C4-2B (cell line): Measurements from ENCODE around the gene DENND4C.

Experiments used
- ZFX ChIP-seq: fragments of 450-650 bp; IDR thresholded peaks from 2 replicates; pipeline ENCODE4 v1.6.1; 2017
- TF ChIP-seq, protein P1 (sequence below): fragments of 450-650 bp; conservative IDR thresholded peaks from 2 replicates; pipeline ENCODE4 v1.5.1; 2017; ENCODE audit warnings: mild to moderate bottlenecking

- TF ChIP-seq, protein P1, sequence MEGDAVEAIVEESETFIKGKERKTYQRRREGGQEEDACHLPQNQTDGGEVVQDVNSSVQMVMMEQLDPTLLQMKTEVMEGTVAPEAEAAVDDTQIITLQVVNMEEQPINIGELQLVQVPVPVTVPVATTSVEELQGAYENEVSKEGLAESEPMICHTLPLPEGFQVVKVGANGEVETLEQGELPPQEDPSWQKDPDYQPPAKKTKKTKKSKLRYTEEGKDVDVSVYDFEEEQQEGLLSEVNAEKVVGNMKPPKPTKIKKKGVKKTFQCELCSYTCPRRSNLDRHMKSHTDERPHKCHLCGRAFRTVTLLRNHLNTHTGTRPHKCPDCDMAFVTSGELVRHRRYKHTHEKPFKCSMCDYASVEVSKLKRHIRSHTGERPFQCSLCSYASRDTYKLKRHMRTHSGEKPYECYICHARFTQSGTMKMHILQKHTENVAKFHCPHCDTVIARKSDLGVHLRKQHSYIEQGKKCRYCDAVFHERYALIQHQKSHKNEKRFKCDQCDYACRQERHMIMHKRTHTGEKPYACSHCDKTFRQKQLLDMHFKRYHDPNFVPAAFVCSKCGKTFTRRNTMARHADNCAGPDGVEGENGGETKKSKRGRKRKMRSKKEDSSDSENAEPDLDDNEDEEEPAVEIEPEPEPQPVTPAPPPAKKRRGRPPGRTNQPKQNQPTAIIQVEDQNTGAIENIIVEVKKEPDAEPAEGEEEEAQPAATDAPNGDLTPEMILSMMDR, result no peak
- no peak for TF ChIP-seq ZFX
Measured at GRCh38 chr9:19239955-19240354, 9.5 kb downstream of the DENND4C start.
